Thyroid gland (tissue), 4 donors: ENCODE data around the gene KCTD17.

ENCODE experiments used
- POLR2A ChIP-seq, 2 donors: fragments of 450-650 bp; IDR thresholded peaks; one replicate each; pipeline ENCODE4 v1.6.1; 2017; ENCODE audit warnings: antibody characterized with exemption in 2 of 2, mild to moderate bottlenecking in 2 of 2, moderate library complexity in 1 of 2
- TF ChIP-seq, protein P1 (sequence below), 6 experiments: fragments of 200-600 bp in 3 of 6; fragments of 450-650 bp in 3 of 6; sonication (generic) in 3 of 6; IDR thresholded peaks; one replicate each; pipeline ENCODE4 v1.5.1; 2016 to 2019; ENCODE audit warnings: antibody characterized with exemption in 6 of 6, mild to moderate bottlenecking in 2 of 6, inconsistent platforms in 1 of 6, moderate library complexity in 1 of 6

DNA sequence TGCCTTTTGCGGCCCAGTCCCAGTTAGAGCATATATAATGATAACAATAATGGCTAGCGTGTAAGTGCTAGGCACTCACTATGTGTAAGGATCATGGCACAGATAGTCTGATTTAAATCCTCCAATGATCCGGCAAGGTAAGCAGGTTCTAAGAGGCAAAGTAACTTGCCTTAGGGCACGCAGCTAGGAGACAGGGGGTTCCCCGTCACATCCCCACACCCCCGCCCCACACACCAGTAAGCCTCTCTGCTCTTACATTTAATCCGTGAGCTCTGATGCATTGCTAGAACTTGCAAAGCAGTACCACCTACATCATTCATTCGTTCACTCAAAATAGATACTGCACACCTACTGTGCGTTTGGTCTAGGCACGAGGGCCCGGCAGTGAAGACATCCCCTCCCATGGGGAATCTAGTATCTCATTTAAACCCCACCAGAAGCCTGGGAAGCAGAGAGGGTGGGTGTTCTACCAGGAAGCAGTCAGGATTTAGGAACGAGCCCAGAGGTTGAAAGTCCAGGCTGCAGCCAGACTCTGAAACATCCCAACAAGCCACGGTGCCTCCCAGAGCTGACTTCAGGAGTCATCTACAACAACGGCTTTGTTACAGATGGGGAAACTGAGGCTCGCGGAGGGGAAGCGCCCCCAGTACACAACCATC, 37.3 kb downstream of the KCTD17 start:
- TF ChIP-seq POLR2A (IDR thresholded peaks at IDR 0.05) = no peak
- TF ChIP-seq, protein P1, sequence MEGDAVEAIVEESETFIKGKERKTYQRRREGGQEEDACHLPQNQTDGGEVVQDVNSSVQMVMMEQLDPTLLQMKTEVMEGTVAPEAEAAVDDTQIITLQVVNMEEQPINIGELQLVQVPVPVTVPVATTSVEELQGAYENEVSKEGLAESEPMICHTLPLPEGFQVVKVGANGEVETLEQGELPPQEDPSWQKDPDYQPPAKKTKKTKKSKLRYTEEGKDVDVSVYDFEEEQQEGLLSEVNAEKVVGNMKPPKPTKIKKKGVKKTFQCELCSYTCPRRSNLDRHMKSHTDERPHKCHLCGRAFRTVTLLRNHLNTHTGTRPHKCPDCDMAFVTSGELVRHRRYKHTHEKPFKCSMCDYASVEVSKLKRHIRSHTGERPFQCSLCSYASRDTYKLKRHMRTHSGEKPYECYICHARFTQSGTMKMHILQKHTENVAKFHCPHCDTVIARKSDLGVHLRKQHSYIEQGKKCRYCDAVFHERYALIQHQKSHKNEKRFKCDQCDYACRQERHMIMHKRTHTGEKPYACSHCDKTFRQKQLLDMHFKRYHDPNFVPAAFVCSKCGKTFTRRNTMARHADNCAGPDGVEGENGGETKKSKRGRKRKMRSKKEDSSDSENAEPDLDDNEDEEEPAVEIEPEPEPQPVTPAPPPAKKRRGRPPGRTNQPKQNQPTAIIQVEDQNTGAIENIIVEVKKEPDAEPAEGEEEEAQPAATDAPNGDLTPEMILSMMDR (IDR thresholded peaks at IDR 0.05) = no peak
